ENCODE results near the gene MAG.

- no peak for TF ChIP-seq CTCF (IDR thresholded peaks at IDR 0.05)
- no peak for TF ChIP-seq POLR2A (IDR thresholded peaks at IDR 0.05)
Measured at GRCh38 chr19:35353635-35354034, 61.7 kb downstream of the MAG start.
